GM19351 (cell line): ENCODE measurements around the gene DNAJB2.
"Not testable (repeated sequence)": the region's sequence is repeated elsewhere in the genome, so short reads cannot be mapped to it uniquely, and the experiment has no call there.

Experiments used
- ATAC-seq: cut with Tn5 transposase; IDR thresholded peaks from one replicate; pipeline ENCODE4 v1.9.1; 2021; ENCODE audit warnings: mild to moderate bottlenecking, moderate library complexity; ENCODE audit not compliant: unreplicated experiment

Gene DNAJB2

GRCh38 chr2:219284501-219285372 is 5.6 kb downstream of the DNAJB2 start:
- ATAC-seq: no peak

DNA sequence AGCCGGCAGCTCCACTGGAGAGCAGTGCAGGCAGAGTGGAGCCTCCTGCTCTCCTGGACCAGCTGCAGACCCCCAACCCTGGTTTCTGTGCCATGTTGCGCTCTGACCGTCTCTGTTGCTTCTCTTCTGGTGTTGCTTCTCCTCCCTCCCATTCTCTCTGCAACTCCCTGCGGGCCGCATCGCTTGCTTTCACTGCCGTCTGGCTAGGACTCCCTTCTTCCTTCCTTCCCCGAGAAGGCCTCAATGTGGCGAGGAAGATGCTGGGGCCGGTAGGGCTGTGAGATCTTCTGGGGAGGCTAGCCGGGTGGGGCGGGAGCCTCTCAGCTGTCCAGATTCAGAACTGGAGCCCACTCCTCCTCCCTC is 6.2 kb downstream of the DNAJB2 start:
- no peak for ATAC-seq

- ATAC-seq: no peak
Observed at GRCh38 chr2:219285894-219286425, 6.8 kb downstream of the DNAJB2 start.

DNA sequence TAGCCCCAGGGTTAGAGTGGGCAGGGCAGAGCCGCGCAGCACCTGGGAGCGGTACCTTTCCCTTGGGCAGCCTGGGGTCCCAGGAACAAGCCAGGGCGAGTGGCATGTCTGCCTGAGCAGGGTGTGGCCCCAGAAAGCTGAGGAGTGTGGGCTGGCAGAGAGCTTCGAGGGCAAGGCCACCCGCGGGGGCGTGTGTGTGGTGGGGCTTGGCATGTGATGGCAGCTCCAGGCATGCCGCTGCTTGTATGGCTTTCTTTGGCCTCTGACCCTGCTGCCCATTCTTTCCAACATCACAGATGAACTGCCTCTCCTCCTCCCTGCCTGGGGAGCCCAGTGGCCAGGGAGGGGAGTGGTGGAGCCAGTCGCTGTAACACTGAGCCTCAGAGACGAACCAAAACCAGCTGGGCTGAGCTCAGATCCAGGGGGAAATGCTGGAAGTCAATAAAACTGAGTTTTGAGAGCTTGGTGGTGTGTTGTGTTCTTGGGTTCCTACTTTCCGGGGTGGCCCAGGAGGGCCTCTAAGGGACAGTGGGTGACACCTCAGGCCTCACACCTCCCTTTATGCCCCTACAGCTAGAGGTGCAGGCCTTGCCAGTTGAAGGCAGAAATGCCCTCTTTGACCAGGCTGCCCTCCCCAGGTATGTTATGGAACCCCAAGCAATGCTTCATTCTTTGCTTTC is 7.4 kb downstream of the DNAJB2 start:
- ATAC-seq: no peak

- ATAC-seq: not testable (repeated sequence)
Observed at GRCh38 chr2:219287116-219287440, 7.9 kb downstream of the DNAJB2 start.

DNA sequence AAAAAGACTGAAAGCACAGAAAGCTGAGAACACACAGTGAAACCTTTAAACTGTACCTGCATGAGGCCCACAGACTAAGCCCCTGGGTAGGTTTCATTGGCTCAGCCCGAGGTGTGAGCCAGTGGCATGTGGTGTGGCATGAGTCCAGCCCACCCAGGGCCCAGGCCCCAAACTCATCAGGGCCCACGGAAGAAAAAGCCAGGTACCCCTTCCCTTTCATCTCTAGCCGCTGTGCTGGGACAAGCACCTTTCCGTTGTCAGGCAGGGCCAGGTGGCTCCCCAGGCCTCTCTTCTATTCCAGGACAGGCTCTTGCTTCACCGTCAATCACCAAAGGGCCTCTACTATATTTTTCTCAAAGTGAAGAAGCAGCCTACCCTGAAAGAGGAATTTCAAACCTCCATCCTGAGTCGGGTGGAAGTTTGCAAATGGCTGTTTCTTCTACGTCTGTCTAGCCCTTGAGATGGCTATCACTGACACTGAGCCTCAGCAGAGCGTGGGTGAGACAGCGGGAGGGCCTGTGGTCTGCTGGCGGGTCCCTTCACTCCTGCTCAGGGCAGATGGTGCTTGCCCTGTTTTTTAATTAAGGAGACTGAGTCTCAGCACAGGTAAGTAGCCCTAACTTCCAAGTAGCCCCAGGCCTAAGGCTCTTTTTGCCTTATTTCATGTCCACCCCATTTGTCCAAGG is 8.6 kb downstream of the DNAJB2 start:
- ATAC-seq: no peak

DNA sequence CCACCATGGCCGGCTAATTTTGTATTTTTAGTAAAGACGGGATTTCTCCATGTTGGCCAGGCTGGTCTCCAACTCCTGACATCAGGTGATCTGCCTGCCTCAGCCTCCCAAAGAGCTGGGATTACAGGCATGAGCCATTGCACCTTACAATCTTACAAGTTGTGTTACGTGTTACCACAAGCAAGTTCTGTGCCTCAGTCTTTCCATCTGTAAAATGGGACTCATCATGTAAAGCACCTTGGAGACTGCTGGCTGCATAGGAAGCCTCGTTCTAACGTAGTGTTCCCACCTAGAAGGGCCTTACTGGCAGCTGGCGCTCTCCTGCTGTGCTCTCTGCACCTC is 10.0 kb downstream of the DNAJB2 start:
- no peak for ATAC-seq

GRCh38 chr2:219289537-219290361 is 10.6 kb downstream of the DNAJB2 start:
- no peak for ATAC-seq

DNA sequence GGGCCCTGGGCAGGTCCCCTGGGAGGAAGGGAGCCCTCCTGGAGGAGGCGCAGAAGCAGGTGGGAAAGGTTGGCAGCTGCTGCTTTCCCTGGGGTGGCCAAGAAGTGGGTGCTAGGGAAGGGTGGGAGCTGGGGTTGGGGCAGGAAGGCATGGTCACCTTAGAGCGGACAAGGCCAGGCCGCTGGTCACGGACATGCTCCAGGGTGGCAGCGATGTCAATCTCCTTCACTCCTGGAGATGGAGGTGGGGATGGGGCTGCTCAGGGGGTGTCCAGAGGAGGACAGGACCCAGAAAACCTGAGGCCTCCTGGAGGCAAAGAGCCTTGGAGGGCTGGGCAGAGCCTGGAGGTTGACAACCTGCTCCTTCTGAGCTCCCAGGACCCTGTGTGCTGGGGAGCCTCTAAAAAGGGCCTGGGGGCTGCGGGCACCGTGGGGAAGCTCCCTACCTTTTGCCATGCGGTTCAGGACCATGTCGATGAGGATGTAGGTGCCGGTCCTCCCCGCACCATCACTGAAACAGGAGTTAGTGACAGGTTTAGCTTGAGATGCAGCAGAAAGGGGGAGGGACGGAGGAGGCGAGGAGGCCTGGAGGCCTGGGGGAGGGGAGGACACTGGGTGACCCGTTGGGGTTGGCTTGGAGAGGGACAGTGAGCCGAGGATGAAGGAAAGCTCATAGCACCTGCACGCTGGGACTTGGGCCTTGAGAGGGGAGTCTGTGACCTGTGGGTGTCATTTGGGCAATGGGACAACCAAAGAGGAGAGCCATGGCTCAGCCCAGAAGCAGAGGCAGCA is 11.4 kb downstream of the DNAJB2 start:
- ATAC-seq: no peak

DNA sequence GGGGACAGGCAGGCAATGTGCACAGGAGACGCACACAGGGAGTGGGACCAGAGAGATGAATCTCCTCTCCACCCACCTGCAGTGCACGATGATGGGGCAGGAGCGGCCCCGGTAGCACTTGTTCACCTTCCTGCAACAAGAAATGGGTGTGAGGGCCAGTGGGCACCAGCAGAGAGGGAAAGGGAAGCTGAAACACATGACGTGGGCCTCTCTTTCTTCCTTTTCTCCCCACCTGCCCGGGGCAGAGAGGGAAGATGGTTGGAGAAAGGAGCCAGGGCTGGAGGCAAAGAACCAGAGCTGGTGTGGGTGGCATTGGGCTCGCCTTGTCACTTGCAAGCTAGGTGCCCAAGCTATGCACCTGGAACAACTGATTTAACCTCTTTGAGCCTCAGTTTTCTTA is 12.2 kb downstream of the DNAJB2 start:
- no peak for ATAC-seq

DNA sequence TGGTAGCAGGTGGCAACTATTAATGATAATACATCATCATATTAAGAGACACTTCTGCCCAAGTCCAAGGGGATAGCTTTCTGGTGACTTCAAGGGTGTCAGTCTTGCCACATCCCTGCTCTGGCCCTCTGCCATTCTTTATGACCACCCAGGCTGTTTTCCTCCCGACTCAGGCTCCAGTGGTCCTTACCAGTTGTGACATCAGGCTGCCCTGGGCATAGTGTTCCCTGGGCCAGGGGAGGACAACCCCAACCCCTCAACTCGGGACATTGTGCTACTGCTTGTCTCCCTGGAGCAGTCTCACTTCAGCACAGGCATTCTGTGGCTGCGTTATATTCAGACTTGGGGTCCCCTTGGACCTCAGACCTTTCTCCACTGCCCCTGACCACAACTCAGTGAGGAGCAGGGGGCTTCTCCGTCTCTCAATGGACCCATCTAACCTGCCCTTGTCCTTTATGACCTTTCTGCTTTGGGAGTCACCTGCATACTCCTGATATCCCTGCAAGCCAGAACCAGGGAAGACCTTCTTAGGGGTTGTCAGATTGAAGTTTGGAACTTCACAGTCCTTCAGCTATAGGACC is 12.8 kb downstream of the DNAJB2 start:
- ATAC-seq: no peak

DNA sequence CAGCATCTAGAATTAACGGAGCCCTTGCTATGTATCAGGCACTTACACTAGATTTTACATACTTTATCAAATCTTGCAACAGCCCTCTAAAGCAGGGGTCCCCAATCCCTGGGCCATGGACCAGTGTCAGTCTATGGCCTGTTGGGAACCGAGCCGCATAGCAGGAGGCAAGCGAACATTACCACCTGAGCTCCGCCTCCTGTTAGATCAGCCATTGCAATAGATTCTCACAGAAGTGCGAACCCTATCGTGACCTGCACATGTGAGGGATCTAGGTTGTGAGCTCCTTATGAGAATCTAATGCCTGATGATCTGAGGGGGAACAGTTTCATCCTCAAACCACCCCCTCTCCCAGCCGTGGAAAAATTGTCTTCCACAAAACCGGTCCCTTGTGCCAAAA is 13.4 kb downstream of the DNAJB2 start:
- ATAC-seq: no peak

GRCh38 chr2:219293736-219294231 is 14.6 kb downstream of the DNAJB2 start:
- no peak for ATAC-seq

DNA sequence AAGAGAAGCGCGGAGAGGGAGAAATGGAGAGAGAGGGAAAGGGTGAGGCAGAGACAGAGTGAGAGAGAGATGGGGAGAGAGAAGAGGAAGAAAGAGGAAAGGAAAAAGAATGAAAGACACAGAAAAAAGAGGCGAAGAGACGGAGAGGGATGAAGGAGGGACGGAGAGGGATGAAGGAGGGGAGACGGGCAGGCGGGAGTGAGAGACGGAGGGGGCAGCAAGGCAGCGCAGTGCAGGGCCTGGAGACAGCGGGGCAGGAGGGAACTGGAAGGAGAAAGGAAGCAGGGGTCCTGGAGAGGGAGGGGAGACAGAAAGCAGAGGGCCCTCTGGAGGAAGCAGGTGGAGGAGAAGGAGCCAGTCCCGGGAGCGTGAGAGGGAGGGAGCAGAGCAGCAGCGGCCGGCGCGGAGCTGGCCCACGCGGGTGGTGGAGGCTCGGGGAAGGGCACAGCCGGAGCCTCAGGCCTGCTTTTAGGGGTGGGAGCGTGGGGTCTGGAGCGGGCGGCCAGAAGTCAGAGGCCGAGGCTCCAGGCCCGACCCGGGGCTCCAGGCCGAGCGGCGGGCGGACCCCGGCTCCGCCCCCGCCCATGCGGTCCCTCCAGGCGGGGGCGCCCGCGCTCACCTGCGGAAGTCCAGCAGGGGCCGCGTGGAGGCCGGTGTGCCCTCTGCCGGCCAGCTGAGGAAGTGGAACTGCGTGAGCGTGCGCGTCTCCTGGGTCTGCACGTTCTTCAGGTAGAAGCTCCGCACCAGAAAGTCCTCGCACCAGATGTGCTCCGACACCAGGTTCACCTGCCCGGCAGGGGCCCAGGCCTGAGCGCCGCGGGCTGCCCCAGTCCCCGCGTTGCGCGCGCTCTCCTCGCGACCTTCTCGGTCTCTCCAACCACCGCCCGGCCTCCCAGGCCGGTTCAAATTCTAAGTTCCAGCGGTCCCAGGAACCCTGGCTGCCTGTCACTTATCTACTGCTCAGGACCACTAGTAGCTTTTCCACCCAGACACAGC is 15.5 kb downstream of the DNAJB2 start:
- ATAC-seq: peak; percentile 91

DNA sequence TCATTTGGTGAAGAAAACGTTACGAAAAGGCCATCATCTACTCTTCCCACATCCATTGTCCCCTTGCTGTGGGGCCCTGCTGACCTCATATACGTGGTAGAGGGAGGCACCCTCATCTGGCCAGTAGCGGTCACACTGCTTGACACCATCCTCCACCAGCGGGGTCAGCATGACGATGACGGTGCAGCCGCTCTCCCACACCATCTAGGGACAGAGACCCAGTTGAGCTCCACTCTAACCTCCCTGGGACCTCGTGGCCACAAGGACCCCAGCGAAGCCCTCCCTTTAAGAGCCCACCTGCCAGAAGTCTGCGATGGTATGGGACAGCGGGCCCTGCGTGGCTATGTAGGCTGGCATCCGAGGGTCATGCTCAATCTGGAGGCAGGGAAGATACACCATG is 17.0 kb downstream of the DNAJB2 start:
- no peak for ATAC-seq

GRCh38 chr2:219296631-219297391 is 17.6 kb downstream of the DNAJB2 start:
- no peak for ATAC-seq

DNA sequence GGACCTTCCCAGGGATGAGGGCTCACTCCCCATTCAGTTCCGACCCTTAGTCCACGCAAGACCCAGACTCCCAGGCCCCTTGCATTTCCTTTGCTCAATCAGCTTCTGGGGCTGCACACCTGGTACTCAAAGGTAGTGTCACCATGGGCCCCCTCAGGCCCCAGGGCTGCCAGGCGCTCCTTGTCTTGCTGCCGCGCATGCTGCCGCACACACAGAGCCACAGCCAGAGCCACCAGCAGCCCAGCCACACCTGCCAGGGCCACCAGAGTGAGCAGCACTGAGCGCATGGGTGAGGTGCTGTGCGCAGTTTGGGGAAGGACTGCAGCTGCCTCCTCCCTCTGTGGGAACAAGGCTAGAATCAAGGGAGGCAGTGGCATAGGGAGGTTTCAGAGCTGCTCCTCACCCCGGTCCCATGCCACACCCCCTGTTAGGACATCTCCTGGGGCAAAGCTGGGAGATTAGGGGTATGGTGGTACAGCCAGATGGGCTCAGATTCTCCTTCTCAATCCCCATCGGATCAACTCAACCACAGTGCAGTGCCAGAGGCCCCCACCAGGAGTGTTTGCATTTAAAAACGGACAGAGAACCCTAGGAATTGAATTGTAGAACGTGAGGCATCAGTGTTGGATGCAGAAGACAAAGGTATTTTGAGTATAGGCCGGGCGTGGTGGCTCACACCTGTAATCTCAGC is 18.7 kb downstream of the DNAJB2 start:
- ATAC-seq: no peak
